Loucy (cell line): Measurements from ENCODE around the gene SYNE4.

Experiments used
- CTCF ChIP-seq: fragments of 200-600 bp; sonication (generic); conservative IDR thresholded peaks from 2 replicates; pipeline ENCODE4 v1.5.1; 2014; ENCODE audit warnings: mild to moderate bottlenecking, antibody characterized with exemption, low read length
- EZH2phosphoT487 ChIP-seq: fragments of 200-600 bp; IDR thresholded peaks from 2 replicates; pipeline ENCODE4 v1.6.1; 2018; ENCODE audit warnings: antibody characterized with exemption, mild to moderate bottlenecking, moderate library complexity, borderline replicate concordance

GRCh38 chr19:35993923-35994598 is 14.6 kb downstream of the SYNE4 start:
- TF ChIP-seq CTCF (peak; percentile 29), EZH2phosphoT487 (no peak)
